ENCODE data around the gene TYRO3.

TYRO3 gene

GRCh38 chr15:41573396-41573795, 14.4 kb downstream of the TYRO3 start:
- no peaks in the 10 kb centered on the region for H3K27me3 ChIP-seq (ENCODE audit: insufficient read depth, low read depth)
- no peak overlapping the region for H3K4me2 ChIP-seq
- H3K9ac ChIP-seq, result no peak overlapping the region

GRCh38 chr15:41574158-41574557, 15.1 kb downstream of the TYRO3 start:
- H4K20me1 ChIP-seq (ENCODE audit: insufficient read depth), result no peaks in the 10 kb centered on the region
- no peaks in the 10 kb centered on the region for H3K79me2 ChIP-seq (ENCODE audit: insufficient read depth, low read depth)
- H3K4me2 ChIP-seq, result no peak overlapping the region
- no peaks in the 10 kb centered on the region for H3K36me3 ChIP-seq (ENCODE audit: insufficient read depth)
- H3K27me3 ChIP-seq (ENCODE audit: insufficient read depth, low read depth), result no peaks in the 10 kb centered on the region
- no peak overlapping the region for H3K4me3 ChIP-seq (IDR thresholded peaks at IDR 0.05; ENCODE audit: insufficient read depth, low read depth, low read length)
- H3K27ac ChIP-seq, result no peak overlapping the region
- no peak overlapping the region for H3K9ac ChIP-seq
- TF ChIP-seq CTCF (conservative IDR thresholded peaks at IDR 0.05; ENCODE audit: low read depth, low read length), result no peak
- H3K4me1 ChIP-seq (ENCODE audit: low read depth, poor library complexity, severe bottlenecking), result no peaks in the 10 kb centered on the region
- no peak overlapping the region for H2AFZ ChIP-seq (ENCODE audit: low read depth)

More at GRCh38 chr15:41573396-41573795, 14.4 kb downstream of the TYRO3 start:
- Histone ChIP-seq H3K36me3 (ENCODE audit: insufficient read depth) (no peaks in the 10 kb centered on the region), H2AFZ (ENCODE audit: low read depth) (no peak overlapping the region), H4K20me1 (ENCODE audit: insufficient read depth) (no peaks in the 10 kb centered on the region), H3K4me3 (IDR thresholded peaks at IDR 0.05; ENCODE audit: insufficient read depth, low read depth, low read length) (no peak overlapping the region), H3K79me2 (ENCODE audit: insufficient read depth, low read depth) (no peaks in the 10 kb centered on the region), H3K4me1 (ENCODE audit: low read depth, poor library complexity, severe bottlenecking) (no peaks in the 10 kb centered on the region), H3K27ac (no peak overlapping the region)
- TF ChIP-seq CTCF (conservative IDR thresholded peaks at IDR 0.05; ENCODE audit: low read depth, low read length), result no peak

- H3K4me1 ChIP-seq (ENCODE audit: low read depth, poor library complexity, severe bottlenecking), result no peaks in the 10 kb centered on the region
- H4K20me1 ChIP-seq (ENCODE audit: insufficient read depth), result no peaks in the 10 kb centered on the region
- no peaks in the 10 kb centered on the region for H3K27me3 ChIP-seq (ENCODE audit: insufficient read depth, low read depth)
- no peak overlapping the region for H3K27ac ChIP-seq
- H3K36me3 ChIP-seq (ENCODE audit: insufficient read depth), result no peaks in the 10 kb centered on the region
- H3K9ac ChIP-seq, result no peak overlapping the region
- H3K4me2 ChIP-seq, result no peak overlapping the region
- H3K4me3 ChIP-seq (IDR thresholded peaks at IDR 0.05; ENCODE audit: insufficient read depth, low read depth, low read length), result no peak overlapping the region
- H2AFZ ChIP-seq (ENCODE audit: low read depth), result no peak overlapping the region
- H3K79me2 ChIP-seq (ENCODE audit: insufficient read depth, low read depth), result no peaks in the 10 kb centered on the region
- TF ChIP-seq CTCF (conservative IDR thresholded peaks at IDR 0.05; ENCODE audit: low read depth, low read length), result no peak
These were observed 16.3 kb downstream of the TYRO3 start for GRCh38 chr15:41575282-41575681.

- TF ChIP-seq CTCF (conservative IDR thresholded peaks at IDR 0.05; ENCODE audit: low read depth, low read length), result no peak
- Histone ChIP-seq H3K36me3 (ENCODE audit: insufficient read depth) (no peaks in the 10 kb centered on the region), H3K9ac (no peak overlapping the region), H4K20me1 (ENCODE audit: insufficient read depth) (no peaks in the 10 kb centered on the region), H2AFZ (ENCODE audit: low read depth) (no peak overlapping the region), H3K79me2 (ENCODE audit: insufficient read depth, low read depth) (no peaks in the 10 kb centered on the region), H3K4me3 (IDR thresholded peaks at IDR 0.05; ENCODE audit: insufficient read depth, low read depth, low read length) (no peak overlapping the region), H3K27ac (no peak overlapping the region), H3K27me3 (ENCODE audit: insufficient read depth, low read depth) (no peaks in the 10 kb centered on the region), H3K4me1 (ENCODE audit: low read depth, poor library complexity, severe bottlenecking) (no peaks in the 10 kb centered on the region), H3K4me2 (no peak overlapping the region)
These were observed 19.1 kb downstream of the TYRO3 start for GRCh38 chr15:41577863-41578735.
